Measurements from ENCODE around the gene SESTD1. TPM values are rescaled to one million over a fixed set of nuclear protein-coding genes. Genes with fewer than 3 reads are reported as not detected.

SESTD1 gene
- total RNA-seq, 1 donor from 2014 or later: 5.4 TPM

Other genes starting within 250 kb of the SESTD1 start
- gene CCDC141, start 214.7 kb downstream of the SESTD1 start, total RNA-seq: 32.4 and 61.8 TPM in 2 replicates

Measured in myocyte (in vitro differentiated cells).